A673 (cell line): ENCODE results near the gene AKAP8. TPM values are rescaled to one million over a fixed set of nuclear protein-coding genes. Genes with fewer than 3 reads are reported as not detected.

Experiments used
- BruUV-seq: library from RNA; stranded (reverse); fragments of 400-500 nt; replicated peaks from 2 replicates; lab custom pipeline; 2021; lab: Mats Ljungman, UMichigan
- CTCF ChIA-PET: fragments of 300-600 bp; sonication (Branson Sonifier 250); formaldehyde crosslinking; loops from one replicate; lab custom pipeline; 2022; ENCODE audit warnings: antibody characterized with exemption; lab: Charles Lee
- POLR2A ChIA-PET: fragments of 300-600 bp; sonication (Branson Sonifier 250); formaldehyde crosslinking; loops from one replicate; lab custom pipeline; 2022; ENCODE audit warnings: antibody characterized with exemption; ENCODE audit not compliant: low non-redundant PET; lab: Charles Lee
- DNase-seq: peaks from one replicate; pipeline ENCODE4 v3.0.0-alpha.2; 2015; ENCODE audit warnings: low spot score
- H3K27ac ChIP-seq: fragments of 200-600 bp; sonication (generic); 2 replicates; pipeline ENCODE4 v1.5.1; 2016; ENCODE audit warnings: mixed run types, low read depth, mild to moderate bottlenecking, mixed read lengths, antibody characterized with exemption, low read length; ENCODE audit not compliant: poor library complexity, severe bottlenecking
- H3K27me3 ChIP-seq: fragments of 200-600 bp; sonication (generic); replicated peaks from 2 replicates; pipeline ENCODE4 v1.6.1; 2017; ENCODE audit warnings: mixed run types, low read depth, mild to moderate bottlenecking, mixed read lengths, antibody characterized with exemption, low read length; ENCODE audit not compliant: insufficient read depth, poor library complexity
- H3K36me3 ChIP-seq: fragments of 200-600 bp; sonication (generic); 2 replicates; pipeline ENCODE4 v1.6.1; 2016; ENCODE audit warnings: mixed run types, mild to moderate bottlenecking, mixed read lengths, antibody characterized with exemption, low read length; ENCODE audit not compliant: insufficient read depth, poor library complexity, severe bottlenecking
- H3K4me1 ChIP-seq: fragments of 200-600 bp; sonication (generic); 2 replicates; pipeline ENCODE4 v1.6.1; 2017; ENCODE audit warnings: mixed run types, mild to moderate bottlenecking, mixed read lengths, antibody characterized with exemption, low read length; ENCODE audit not compliant: insufficient read depth, poor library complexity, severe bottlenecking
- H3K4me3 ChIP-seq: fragments of 200-600 bp; sonication (generic); 2 replicates; pipeline ENCODE4 v1.5.1; 2016; ENCODE audit warnings: low read depth, mixed run types, mild to moderate bottlenecking, mixed read lengths, low read length; ENCODE audit not compliant: poor library complexity, severe bottlenecking
- H3K9me3 ChIP-seq: fragments of 200-600 bp; sonication (generic); 2 replicates; pipeline ENCODE4 v1.6.1; 2016; ENCODE audit warnings: mixed run types, low read depth, mild to moderate bottlenecking, mixed read lengths, antibody characterized with exemption, low read length; ENCODE audit not compliant: poor library complexity, severe bottlenecking
- EZH2 ChIP-seq: fragments of 200-600 bp; sonication (generic); IDR thresholded peaks from 2 replicates; pipeline ENCODE4 v1.6.1; 2017; ENCODE audit warnings: borderline replicate concordance, low read depth, mild to moderate bottlenecking, mixed read lengths, antibody characterized with exemption, low read length; ENCODE audit not compliant: poor library complexity, severe bottlenecking
- intact Hi-C: fragments of 100-400 bp; cut with micrococcal nuclease; formaldehyde crosslinking; loops from one replicate; pipeline ENCODE4 v1.10.0; 2022; ENCODE audit not compliant: unreplicated experiment
- total RNA-seq: library from RNA; stranded (reverse); gene quantifications from 2 replicates; pipeline ENCODE4 v1.2.3, GENCODE V29; 2021
- TF ChIP-seq, protein P1 (sequence below): fragments of 300-800, 200-600 bp; sonication (generic); conservative IDR thresholded peaks from 2 replicates; pipeline ENCODE4 v1.5.1; 2017; ENCODE audit warnings: low read depth, mild to moderate bottlenecking, antibody characterized with exemption, low read length, moderate library complexity, mixed read lengths

Gene AKAP8
- total RNA-seq, 1 experiment from 2014 or later: 48.4 TPM

DNA sequence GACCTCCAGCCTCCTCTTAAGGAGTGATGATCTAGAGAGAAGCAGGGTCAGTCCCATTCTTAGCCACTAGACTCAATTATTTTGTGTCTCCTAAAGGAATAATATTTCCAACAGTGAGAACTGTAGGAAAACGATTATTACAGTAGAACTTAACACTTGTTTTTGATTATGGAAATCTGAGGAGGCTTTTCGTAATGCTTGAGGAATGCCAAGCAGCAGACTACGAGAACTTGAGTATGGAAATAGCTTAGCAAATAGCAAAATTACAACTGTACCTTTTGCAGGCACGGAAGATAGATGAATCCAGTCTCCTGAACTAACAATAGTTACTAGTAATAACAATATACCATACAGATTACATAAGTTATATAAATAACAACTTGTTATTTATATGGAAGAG, 59.5 kb downstream of the AKAP8 start:
- BruUV-seq: no TSS peak
- Histone ChIP-seq H3K4me1 (peaks cover 58% of the 10 kb centered on the region), H3K27me3 (no peaks in the 10 kb centered on the region), H3K4me3 (no peak overlapping the region), H3K27ac (no peak overlapping the region), H3K9me3 (no peaks in the 10 kb centered on the region), H3K36me3 (no peaks in the 10 kb centered on the region)
- CTCF ChIA-PET: no interaction called here
- no peak for TF ChIP-seq EZH2
- TF ChIP-seq, protein P1, sequence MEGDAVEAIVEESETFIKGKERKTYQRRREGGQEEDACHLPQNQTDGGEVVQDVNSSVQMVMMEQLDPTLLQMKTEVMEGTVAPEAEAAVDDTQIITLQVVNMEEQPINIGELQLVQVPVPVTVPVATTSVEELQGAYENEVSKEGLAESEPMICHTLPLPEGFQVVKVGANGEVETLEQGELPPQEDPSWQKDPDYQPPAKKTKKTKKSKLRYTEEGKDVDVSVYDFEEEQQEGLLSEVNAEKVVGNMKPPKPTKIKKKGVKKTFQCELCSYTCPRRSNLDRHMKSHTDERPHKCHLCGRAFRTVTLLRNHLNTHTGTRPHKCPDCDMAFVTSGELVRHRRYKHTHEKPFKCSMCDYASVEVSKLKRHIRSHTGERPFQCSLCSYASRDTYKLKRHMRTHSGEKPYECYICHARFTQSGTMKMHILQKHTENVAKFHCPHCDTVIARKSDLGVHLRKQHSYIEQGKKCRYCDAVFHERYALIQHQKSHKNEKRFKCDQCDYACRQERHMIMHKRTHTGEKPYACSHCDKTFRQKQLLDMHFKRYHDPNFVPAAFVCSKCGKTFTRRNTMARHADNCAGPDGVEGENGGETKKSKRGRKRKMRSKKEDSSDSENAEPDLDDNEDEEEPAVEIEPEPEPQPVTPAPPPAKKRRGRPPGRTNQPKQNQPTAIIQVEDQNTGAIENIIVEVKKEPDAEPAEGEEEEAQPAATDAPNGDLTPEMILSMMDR: no peak
- no peak for DNase-seq
- intact Hi-C loops: loop anchor here (5.0 kb wide), 1 partner anchor 38 kb away; no protein-coding TSS in a partner anchor
- POLR2A ChIA-PET: no interaction called here

DNA sequence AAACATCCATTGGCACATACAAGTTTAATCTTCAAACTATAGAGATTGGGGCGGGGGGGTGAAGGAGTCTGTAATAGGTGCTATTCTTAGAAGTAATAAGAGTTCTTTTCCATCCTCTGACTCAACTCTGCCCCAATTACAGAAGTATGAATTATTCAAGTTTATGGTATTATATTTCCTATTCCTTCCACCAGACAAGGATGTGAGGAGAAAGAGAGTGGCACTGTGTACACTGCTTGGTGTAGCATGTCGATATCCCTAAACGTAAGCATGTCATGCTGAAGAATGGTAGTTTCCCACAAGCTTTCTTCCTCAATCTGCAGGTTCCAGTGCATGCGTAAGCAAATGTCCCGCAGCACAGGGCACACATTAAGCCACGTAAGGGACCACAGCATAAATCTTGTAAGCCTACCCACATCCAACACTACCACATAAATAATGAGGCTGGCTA, 61.3 kb downstream of the AKAP8 start:
- H3K36me3 ChIP-seq: no peaks in the 10 kb centered on the region
- intact Hi-C loops: no loop called here
- DNase-seq: no peak
- peak overlapping the region; percentile 23 for H3K27ac ChIP-seq
- H3K9me3 ChIP-seq: no peaks in the 10 kb centered on the region
- no peak for TF ChIP-seq EZH2
- TF ChIP-seq, protein P1: no peak
- no peak overlapping the region for H3K4me3 ChIP-seq
- BruUV-seq: no TSS peak
- H3K27me3 ChIP-seq: no peaks in the 10 kb centered on the region
- H3K4me1 ChIP-seq: peaks cover 41% of the 10 kb centered on the region
- ChIA-PET POLR2A (interaction anchor here (0.5 kb wide), 1 partner anchor 964 kb away, joined by 3 read pairs; no protein-coding TSS in a partner anchor), CTCF (no interaction called here)

DNA sequence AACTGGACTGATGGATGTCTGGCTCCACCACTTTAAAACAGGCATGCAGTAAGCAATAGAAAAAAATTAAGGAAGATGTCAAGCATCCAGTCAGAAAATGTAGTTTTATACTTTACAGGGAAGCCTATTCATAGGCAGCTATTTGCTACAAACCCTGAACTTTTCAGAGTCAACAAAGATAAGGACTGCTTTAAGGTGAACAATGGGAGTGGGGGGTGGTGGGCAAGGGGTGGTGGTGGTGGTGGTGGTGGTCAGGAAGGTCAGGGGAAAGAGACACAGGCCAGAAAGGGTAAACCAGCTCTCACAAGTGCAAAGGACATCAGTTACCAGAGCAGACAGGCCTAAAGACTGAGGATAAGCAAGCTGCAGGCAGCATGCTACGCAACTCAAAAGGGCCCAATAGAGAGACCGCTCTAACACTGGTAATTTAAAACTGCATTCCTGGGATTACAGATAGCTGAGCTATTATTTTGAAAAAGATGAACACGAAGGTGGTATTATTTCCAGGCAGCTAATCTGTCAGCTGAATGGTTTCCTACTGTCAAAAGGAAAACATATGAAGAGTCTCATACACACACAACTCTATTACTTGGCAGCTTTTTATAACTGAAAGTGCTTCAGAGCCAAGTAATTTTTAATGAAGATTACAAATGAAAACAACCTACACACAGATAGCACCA, 62.1 kb downstream of the AKAP8 start:
- no TSS peak for BruUV-seq
- DNase-seq: no peak
- Histone ChIP-seq H3K4me3 (no peak overlapping the region), H3K27me3 (no peaks in the 10 kb centered on the region), H3K27ac (peak overlapping the region; percentile 23), H3K36me3 (no peaks in the 10 kb centered on the region), H3K4me1 (peaks cover 41% of the 10 kb centered on the region), H3K9me3 (no peaks in the 10 kb centered on the region)
- CTCF ChIA-PET: interaction anchor here (0.7 kb wide), 1 partner anchor 74 kb away, joined by 11 read pairs; no protein-coding TSS in a partner anchor
- TF ChIP-seq, protein P1: no peak
- TF ChIP-seq EZH2: no peak
- intact Hi-C loops: no loop called here
- POLR2A ChIA-PET: no interaction called here
